GM19328 (cell line): Measurements from ENCODE around the gene FAM98C.
"Not testable (repeated sequence)": the region's sequence is repeated elsewhere in the genome, so short reads cannot be mapped to it uniquely, and the experiment has no call there.

Experiments
- ATAC-seq: cut with Tn5 transposase; IDR thresholded peaks from one replicate; pipeline ENCODE4 v1.9.1; 2021; ENCODE audit warnings: mild to moderate bottlenecking, moderate library complexity; ENCODE audit not compliant: unreplicated experiment

Gene FAM98C

DNA sequence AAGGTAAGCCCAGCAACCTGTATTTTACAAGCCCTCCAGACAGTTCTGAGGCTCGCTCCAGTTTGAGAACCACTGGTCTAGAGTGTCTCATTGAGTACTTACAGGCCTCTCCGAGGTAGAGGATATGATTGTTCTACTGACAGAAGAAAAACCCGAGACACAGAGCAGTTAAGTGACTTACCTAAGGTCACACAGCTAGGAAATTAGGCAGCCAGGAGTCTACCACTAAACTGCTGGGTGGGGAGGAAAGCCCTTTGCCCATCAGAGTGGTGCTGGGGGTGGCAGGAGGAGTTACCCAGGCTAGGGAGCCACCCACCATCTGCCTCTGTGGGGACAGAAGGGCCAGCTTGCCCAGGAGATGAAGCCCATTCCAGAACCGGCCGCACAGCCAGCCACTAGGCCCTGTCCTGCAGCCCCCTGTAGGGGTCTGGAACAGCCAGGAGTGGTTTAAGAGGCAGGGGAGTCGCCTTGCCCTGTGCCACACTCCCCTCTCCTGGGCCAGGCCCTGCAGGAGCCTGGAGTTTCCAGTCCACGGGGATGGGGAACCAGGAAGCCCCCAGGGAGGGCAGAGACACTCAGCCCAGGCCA is 22.4 kb downstream of the FAM98C start:
- ATAC-seq: no peak

DNA sequence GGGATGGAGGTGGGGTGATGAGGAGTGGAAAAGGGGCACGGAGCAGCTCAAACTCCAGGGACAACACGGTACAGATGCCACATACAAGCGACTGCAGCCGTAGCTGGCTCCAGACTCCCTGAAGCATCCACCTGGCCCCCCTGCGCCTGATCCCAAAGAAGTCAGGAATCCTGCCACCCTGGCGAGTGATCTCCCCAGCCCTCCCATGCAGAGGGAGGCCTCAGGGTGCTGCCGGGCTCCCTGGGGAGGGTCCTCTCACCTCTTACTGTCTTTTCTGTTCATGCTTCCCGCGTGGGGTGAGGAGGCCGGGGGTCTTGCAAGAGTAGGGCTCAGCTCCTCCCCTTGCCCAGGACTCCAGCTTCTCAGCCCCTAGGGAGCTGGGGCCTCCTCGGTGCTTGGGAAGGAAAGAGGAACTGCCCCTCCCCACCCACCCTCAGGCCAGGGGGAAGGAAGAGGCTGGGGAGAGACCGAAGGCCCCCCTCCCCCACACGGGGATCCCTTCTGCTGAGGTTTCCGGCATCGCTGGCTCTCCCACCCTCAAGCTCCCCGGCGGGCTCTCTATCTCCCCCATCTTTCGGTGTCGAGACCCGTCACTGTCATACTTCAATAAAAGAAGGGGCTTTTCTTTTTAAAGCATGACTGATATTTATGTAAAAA is 23.0 kb downstream of the FAM98C start, which contains the start of gene RASGRP4:
Gene RASGRP4 (minus strand): TSS at position 410 of the 657 bp plus-strand sequence. CDS start 128 bp downstream, at position 282.
- ATAC-seq: no peak

DNA sequence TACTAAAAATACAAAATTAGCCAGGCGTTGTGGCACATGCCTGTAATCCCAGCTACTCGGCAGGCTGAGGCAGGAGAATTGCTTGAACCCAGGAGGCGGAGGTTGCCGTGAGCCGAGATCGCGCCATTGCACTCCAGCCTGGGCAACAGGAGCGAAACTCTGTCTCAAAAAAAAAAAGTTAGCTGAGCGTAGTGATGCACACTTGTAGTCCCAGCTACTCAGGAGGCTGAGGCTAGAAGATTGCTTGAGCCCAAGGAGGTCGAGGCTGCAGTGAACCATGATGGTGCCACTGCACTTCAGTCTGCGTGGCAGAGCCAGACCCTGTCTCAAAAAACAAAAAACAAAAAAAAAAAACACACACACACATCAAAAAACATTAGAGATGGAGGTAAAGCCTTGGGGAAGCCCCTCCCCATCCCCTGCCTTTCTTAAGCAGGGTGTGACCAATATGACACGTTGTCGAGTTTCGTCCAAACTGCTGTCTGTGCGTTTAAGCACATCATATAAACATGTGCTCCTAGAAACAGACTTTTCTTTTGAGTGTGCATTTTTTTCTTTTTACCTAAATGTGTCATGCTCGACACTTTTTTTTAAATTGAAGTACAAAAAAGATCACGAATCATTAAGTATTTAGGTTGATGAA is 24.3 kb downstream of the FAM98C start:
- not testable (repeated sequence) for ATAC-seq

DNA sequence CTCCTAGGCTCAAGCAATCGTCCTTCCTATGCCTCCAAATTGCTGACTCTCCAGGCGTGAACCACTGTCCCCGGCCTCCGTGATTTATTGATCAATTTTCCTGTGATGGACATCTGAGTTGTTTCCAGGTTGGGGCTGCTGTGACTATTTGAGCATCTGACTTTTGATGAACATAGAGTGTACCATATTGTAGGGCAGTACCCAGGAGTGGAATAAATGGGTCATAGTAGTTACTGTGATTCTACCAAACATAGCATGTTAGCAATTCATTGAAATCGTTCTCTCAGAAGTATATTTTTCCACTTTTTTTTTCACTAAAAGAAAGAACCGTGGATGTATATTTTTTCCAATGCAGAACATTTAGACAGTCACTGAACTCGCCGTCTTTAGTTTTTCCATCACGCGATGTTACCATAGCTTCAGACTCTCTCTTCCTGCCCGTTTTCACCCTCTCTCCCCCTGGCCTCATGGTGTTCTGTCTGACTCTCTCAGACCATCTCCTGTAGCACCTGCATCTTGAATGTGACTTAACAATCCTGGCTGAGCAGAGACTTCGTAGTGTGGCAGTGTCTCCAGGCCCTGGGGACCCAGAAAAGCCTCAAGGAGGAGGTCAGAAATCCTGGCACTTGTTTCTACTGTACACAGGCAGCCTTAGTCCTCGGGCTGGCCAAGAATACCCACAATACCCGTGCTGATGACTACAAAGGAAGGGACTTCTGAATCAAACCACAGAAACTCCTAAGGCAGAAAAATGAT is 26.3 kb downstream of the FAM98C start:
- ATAC-seq: no peak

DNA sequence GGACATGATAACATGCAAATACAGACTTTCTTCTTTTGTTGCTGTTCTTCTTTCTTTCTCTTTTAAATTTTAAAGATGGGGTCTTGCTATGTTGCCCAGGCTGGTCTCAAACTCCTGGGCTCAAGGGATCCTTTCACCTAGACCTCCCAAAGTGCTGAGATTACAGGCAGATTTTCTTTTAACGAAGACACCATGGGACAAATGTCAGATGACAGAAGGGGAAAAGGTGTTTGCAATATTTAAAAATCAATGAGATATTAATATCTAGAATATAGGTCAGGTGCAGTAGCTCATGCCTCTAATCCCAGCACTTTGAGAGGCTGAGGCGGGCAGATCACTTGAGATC is 26.9 kb downstream of the FAM98C start:
- ATAC-seq: no peak

DNA sequence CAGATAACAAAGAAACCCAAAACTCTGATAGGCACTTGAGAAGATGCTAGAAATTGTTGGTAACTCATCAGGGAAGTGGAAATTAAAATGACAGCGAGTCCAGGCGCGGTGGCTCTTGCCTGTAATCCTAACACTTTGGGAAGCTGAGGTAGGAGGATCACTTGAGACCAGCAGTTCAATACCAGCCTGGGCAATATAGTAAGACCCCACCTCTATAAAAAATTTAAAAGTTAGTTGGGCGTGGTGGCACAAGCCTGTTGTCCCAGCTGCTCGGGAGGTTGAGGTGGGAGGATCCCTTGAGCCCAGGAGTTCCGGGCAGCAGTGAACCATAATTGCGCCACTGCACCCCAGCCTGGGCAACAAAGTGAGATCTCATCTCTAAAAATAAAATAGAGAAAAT is 28.0 kb downstream of the FAM98C start:
- no peak for ATAC-seq

DNA sequence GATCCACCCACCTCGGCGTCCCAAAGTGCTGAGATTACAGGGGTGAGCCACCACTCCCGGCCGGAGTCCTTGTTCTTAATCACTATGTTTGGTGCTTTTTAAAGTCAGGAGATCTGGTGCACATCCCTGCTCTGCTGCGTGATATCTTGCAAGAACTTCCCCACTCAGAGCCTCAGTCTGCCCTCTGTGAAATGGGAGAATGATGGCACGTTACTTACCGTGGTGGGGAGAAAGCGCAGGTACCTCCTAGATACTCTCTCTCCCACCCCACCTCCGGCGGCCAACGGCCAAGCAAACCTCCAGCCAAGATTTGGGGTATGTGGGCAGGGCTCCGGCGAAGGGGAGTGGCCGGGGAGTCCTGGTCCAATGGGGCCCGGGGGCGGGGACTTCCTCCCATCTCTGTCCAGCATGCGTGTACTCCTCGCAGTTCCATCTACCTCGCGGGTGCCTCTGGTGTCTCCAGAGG is 30.4 kb downstream of the FAM98C start, which contains the start of gene RYR1:
Gene RYR1 (plus strand): TSS at position 424 of the 466 bp plus-strand sequence. CDS start 139 bp downstream, outside the sequence.
- no peak for ATAC-seq

DNA sequence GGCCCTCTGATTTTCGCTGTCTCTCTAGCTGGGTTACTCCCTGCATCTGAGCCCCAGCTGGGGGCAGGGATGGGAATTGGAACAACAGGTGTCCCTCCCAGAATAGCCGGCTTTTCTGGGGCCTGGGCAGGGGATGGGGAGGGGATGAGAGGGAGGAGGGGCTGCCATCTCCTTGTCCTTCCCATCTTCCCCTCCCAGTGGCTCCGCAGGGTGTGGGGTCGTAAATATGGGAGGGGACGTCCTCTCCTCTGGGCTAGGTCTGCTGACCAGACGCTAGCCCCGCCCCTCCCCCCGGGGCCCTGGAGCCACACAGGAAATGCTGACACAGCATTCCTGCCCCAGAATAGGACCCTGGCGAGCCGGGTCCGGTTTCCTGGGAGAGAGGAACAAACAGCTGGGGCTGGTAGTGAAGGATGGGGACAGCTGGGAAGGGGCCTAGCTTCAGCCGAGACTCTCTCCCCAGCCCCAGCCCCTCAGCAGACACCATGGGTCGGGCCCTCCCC is 31.7 kb downstream of the FAM98C start:
- ATAC-seq: no peak

DNA sequence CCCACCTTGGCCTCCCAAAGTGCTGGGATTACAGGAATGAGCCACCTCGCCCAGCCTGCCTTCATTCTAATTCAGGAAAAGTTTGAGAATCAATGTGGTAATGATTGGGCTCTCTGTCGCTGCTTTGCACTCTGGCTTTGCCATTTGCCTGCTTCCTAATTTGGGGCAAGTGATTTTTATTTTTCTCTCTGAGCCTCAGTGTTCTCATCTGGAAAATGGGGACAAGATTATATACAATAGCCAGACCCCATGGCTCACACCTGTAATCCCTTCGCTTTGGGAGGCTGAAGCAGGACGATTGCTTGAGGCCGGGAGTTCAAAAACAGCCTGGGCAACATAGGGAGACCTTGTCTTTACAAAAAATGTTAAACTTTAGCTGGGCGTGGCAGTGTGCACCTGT is 34.4 kb downstream of the FAM98C start:
- no peak for ATAC-seq

DNA sequence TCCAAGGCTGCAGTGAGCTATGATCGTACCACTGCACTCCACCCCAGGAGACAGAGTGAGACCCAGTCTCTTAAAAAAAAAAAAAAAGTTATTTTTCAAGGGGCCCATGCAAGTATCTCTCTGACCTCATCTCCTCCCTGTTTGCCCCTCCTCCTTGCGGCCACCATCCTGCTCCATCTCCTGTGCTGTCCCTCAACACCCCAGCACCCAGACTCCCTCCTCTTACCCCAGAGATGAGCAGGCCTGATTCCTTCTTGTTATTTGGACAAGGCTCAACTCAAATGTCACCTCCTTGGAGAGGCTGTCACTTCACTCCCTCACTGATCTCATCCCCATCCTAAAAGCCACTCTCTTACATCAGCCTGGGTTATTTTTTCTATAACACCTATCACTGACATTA is 35.0 kb downstream of the FAM98C start:
- ATAC-seq: no peak

DNA sequence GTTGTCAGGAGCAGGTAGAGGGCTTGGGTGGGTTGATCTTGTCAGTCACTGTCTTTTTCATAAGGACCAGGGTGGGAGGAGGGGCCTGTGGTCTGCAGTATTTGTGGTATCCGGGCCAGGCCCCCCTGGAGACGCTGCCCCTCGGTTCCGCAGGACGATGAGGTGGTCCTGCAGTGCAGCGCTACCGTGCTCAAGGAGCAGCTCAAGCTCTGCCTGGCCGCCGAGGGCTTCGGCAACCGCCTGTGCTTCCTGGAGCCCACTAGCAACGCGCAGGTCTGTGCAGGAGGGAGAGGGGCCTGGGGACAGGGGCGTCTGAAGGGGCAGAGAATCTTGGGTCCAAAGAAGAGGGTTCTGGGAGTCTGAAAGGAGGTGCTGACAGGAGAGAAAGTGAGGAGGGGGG is 37.7 kb downstream of the FAM98C start:
- ATAC-seq: no peak

DNA sequence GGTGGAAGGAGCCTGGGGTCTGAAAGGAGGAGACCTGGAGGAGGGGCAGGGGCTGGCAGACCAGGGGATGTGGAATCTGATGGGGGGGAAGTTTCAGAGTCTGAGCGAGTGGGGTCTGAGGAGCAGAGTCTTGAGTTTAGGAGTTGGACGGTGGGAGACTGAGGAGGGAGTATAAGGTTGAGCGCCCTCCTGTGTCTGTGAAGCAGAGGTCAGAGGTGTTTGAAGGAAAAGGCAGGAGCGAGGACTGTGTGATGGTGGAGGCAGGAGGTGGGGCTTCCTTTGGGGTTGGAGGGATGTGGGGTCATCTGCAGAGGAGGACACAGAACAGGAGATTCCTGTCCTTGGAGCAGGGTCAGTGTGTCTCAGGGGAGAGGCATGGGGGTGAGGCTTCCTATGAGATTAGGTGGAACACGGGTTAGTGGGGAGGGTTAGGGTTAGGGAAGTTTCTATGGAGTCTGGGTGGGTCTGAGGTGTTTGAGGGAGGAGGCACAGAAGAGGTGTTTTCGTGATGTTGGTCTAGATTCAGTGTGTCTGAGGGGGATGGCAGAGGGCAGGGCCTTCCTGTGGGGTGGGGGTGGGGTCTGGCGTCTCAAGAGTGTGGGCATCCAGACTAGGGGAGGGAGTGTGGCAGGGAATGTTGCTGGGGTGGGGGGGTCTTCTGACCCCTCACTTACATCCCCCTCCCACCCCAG is 38.9 kb downstream of the FAM98C start:
- ATAC-seq: no peak

DNA sequence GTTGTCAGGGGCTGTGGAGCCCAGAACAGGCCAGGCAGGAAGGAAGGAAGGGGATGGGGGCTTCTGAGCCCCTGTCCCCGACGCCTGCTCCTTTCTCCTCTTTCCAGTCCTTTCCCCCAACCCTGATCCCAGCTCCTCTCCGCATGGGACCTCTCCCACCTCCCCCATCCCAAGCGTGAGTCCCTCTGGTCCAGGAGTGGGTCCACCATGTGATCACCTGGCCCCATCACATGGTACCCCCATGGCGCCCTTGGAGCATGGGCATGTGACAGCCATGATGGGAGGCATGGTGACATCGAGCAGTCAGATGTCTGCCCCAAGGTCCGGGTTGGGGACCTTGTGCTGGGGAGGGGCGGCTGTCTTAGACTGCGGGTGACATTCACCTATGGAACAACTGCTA is 39.8 kb downstream of the FAM98C start:
- no peak for ATAC-seq

DNA sequence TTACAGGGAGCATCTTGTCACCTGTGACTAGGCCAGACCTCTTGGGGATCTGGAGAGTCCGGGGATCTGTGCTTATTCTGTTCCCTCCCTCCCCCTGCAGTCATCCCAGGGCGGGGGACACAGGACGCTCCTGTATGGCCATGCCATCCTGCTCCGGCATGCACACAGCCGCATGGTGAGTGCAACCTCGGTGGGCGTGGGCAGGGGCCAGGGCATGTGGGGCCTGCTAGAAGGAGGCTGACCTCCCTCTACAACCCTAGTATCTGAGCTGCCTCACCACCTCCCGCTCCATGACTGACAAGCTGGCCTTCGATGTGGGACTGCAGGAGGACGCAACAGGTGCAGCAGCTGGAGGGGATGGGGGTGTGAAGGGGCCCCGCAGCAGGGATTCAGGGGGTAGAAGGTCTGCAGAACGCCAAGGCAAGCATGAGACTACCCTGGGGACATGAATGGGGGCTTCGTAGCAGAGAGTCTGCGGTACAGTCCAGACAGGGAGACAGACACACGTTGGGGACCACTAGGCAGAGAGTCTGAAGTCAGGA is 40.6 kb downstream of the FAM98C start:
- no peak for ATAC-seq

DNA sequence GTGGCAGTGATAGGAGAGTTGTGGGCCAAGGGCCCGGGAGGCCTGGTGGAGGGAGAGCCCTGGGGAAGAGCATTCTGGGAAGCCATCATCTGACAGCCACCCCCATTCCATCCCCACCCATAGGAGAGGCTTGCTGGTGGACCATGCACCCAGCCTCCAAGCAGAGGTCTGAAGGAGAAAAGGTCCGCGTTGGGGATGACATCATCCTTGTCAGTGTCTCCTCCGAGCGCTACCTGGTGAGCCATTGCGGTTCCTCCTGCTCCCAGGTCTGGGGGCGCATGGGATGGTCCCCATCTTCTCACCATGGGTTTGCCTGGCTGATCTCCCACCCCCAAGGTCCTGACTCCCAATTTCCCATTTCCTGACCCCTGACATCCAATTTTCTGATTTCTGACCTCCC is 41.1 kb downstream of the FAM98C start:
- ATAC-seq: no peak

DNA sequence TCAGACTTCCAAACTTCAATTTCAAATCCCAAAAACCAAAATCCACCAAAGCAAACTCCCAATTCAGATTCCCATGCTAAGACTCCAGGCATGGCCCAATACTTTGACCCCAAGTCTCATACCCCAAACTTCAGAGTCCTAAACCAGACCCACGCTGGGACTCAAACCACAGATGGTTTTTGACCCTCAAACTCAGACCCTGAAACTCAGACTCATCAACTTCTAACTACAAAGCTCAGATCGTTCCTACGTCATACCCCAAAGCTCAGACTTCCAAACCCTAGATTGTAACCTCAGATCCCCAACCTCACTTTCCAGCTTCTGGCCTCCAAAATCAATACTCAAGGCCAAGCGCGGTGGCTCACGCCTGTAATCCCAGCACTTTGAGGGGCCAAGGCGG is 42.5 kb downstream of the FAM98C start:
- no peak for ATAC-seq

DNA sequence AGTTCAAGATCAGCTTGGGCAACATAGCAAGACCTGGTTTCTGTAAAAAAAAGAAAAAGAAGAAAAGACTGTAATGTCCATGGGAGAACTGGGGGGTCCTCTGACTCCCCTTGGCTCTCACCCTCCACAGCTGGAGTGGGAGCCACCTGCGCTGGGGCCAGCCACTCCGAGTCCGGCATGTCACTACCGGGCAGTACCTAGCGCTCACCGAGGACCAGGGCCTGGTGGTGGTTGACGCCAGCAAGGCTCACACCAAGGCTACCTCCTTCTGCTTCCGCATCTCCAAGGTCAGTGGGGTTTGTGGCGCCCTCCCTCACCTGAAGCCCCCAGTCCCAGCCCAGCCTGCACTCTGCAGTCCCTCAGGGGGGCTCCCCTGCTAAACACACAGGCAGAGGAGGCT is 45.3 kb downstream of the FAM98C start:
- no peak for ATAC-seq

DNA sequence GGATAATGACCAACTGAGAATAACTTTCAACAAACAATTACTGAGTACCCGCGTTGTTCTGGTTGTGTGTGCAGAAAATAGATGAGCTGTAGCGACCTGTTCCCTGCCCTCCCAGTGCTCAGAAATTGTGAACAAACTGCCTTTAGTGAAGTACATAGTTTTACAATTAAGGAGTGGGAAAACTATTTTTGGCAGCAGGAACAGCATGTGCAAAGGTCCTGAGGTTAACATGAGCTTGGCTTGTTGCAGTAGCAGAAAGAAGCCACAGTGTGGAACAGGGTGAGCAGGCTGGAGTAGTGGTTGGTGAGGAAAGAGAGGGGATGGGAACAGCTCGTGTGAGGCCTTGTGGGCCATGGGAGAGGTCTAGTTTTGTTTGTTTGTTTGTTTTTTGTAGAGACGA is 46.6 kb downstream of the FAM98C start:
- ATAC-seq: no peak

DNA sequence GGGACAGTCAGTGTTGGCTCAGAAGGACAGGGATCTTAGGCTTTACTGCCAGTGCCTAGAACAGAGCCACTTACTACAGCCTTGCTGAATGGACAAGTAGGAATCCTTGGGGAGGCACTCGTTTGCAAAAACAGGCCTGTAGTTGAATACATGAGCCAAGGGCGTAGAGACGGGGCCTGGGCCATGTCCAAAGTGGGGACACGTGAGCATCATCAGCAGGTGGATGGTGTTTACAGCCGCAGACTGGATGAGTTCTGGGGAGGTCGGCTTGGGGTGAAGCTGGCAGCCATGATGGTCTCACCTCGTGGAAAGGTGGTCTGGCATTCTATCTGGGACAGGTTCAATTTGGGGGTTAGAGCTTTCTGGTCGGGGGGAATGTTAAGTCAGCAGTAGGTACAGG is 48.1 kb downstream of the FAM98C start:
- ATAC-seq: no peak

DNA sequence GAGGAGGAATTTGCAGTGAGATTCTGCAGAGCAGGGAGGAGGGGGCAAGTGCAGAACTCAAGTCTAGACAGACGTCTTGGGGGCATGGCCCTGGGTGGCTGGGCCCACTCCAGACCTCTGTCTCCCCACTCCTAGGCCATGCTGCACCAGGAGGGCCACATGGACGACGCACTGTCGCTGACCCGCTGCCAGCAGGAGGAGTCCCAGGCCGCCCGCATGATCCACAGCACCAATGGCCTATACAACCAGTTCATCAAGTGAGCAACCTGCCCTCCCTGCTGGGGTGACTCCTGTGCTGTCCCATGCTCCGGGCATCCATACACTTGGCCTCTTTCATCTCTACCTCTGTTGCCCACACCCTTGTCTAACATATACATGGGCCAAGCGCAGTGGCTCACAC is 48.7 kb downstream of the FAM98C start:
- no peak for ATAC-seq
